H1 (cell line): ENCODE measurements around the gene CSRNP3. TPM values are rescaled to one million over a fixed set of nuclear protein-coding genes. Genes with fewer than 3 reads are reported as not detected.

Source experiments
- CTCF ChIA-PET: fragments of 300-600 bp; sonication (Branson Sonifier 250); formaldehyde crosslinking; loops from one replicate; lab custom pipeline; 2021; ENCODE audit not compliant: partially characterized antibody; lab: Charles Lee
- POLR2A ChIA-PET: fragments of 300-600 bp; sonication (Branson Sonifier 250); formaldehyde crosslinking; loops from one replicate; lab custom pipeline; 2021; ENCODE audit warnings: inconsistent platforms; ENCODE audit not compliant: partially characterized antibody; lab: Charles Lee
- DNase-seq, 2 experiments: peaks; one replicate each; pipeline versions ENCODE4 v3.0.0 to v3.0.0-alpha.2; 2010 to 2022; ENCODE audit warnings: low spot score in 2 of 2, low read depth in 1 of 2, mixed read lengths in 1 of 2
- FAIRE-seq: peaks from 2 replicates; lab custom pipeline; 2011; peaks lifted over from hg19 to GRCh38; lab: Jason Lieb, UNC
- H2AFZ ChIP-seq: 2 replicates; pipeline ENCODE4 v1.8.1; 2012; ENCODE audit warnings: low read length, inconsistent platforms
- H2AK5ac ChIP-seq: 2 replicates; pipeline ENCODE4 v1.6.1; 2013; ENCODE audit warnings: low read depth, low read length
- H2BK120ac ChIP-seq: replicated peaks from 2 replicates; pipeline ENCODE3; 2013; ENCODE audit warnings: low read depth, low read length, inconsistent platforms
- H2BK12ac ChIP-seq: 2 replicates; pipeline ENCODE4 v1.6.1; 2013; ENCODE audit warnings: low read depth, low read length
- H2BK15ac ChIP-seq: 2 replicates; pipeline ENCODE4 v1.6.1; 2013; ENCODE audit warnings: low read length
- H2BK20ac ChIP-seq: 2 replicates; pipeline ENCODE4 v1.6.1; 2013; ENCODE audit warnings: low read length
- H2BK5ac ChIP-seq: 2 replicates; pipeline ENCODE4 v1.6.1; 2013; ENCODE audit warnings: low read depth, low read length
- H3K14ac ChIP-seq: 2 replicates; pipeline ENCODE4 v1.6.1; 2013; ENCODE audit warnings: inconsistent platforms; ENCODE audit not compliant: insufficient read length
- H3K18ac ChIP-seq: 2 replicates; pipeline ENCODE4 v1.6.1; 2013; ENCODE audit warnings: low read length; ENCODE audit errors: extremely low read depth
- H3K23ac ChIP-seq: 2 replicates; pipeline ENCODE4 v1.6.1; 2013; ENCODE audit warnings: inconsistent platforms; ENCODE audit not compliant: insufficient read length
- H3K23me2 ChIP-seq: 2 replicates; pipeline ENCODE4 v1.6.1; 2013; ENCODE audit warnings: low read depth, low read length
- H3K27ac ChIP-seq: 2 replicates; pipeline ENCODE4 v1.6.1; 2011; ENCODE audit warnings: low read depth, low read length, inconsistent platforms
- H3K27me3 ChIP-seq, 4 experiments: replicated peaks in 1 of 4; 1 replicate in 1 of 4; 2 replicates in 3 of 4; pipeline versions ENCODE4 v1.6.1 to v1.8.1; 2011 to 2013; ENCODE audit warnings: low read length in 3 of 4, mild to moderate bottlenecking in 3 of 4, inconsistent platforms in 2 of 4, mixed read lengths in 2 of 4, moderate library complexity in 1 of 4; ENCODE audit not compliant: control insufficient read depth in 3 of 4, insufficient read depth in 3 of 4; ENCODE audit errors: extremely low read depth in 1 of 4
- H3K36me3 ChIP-seq, 4 experiments: 2 replicates each; pipeline versions ENCODE4 v1.6.1 to v1.8.1; 2011 to 2013; ENCODE audit warnings: mild to moderate bottlenecking in 4 of 4, low read length in 3 of 4, moderate library complexity in 2 of 4, control low read depth in 1 of 4, inconsistent platforms in 1 of 4; ENCODE audit not compliant: insufficient read depth in 4 of 4, control insufficient read depth in 2 of 4
- H3K4ac ChIP-seq: replicated peaks from 2 replicates; pipeline ENCODE3; 2013; ENCODE audit warnings: low read length, low read depth, mixed read lengths, inconsistent platforms; ENCODE audit not compliant: insufficient read length
- H3K4me1 ChIP-seq, 4 experiments: replicated peaks in 1 of 4; 1 replicate in 1 of 4; 2 replicates in 3 of 4; pipeline versions ENCODE4 v1.6.1 to v1.8.1; 2011 to 2013; ENCODE audit warnings: low read length in 3 of 4, inconsistent platforms in 2 of 4, mixed read lengths in 1 of 4; ENCODE audit not compliant: insufficient read depth in 4 of 4, control insufficient read depth in 3 of 4
- H3K4me2 ChIP-seq, 2 experiments: 2 replicates each; pipeline versions ENCODE4 v1.6.1 to v1.8.1; 2011 to 2013; ENCODE audit warnings: low read depth in 2 of 2, low read length in 2 of 2, control low read depth in 1 of 2, inconsistent platforms in 1 of 2, mild to moderate bottlenecking in 1 of 2; ENCODE audit not compliant: insufficient read depth in 1 of 2
- H3K4me3 ChIP-seq, 4 experiments: fragments of 200-600, 300-600 bp in 1 of 4; sonication (generic), shearing (Covaris generic), sonication (Bioruptor Twin) in 1 of 4; 2 replicates each; pipeline versions ENCODE4 v1.5.1 to v1.8.1; 2011 to 2016; ENCODE audit warnings: low read length in 4 of 4, low read depth in 3 of 4, control low read depth in 2 of 4, inconsistent platforms in 2 of 4, mild to moderate bottlenecking in 2 of 4, mixed read lengths in 1 of 4, moderate library complexity in 1 of 4; ENCODE audit not compliant: insufficient read depth in 2 of 4; ENCODE audit errors: extremely low read depth in 1 of 4
- H3K56ac ChIP-seq: replicated peaks from 2 replicates; pipeline ENCODE3; 2013; ENCODE audit warnings: low read depth, mild to moderate bottlenecking, mixed read lengths, low read length, inconsistent platforms; ENCODE audit not compliant: insufficient read length
- H3K79me1 ChIP-seq: 2 replicates; pipeline ENCODE4 v1.6.1; 2013; ENCODE audit warnings: low read depth, low read length, control low read depth
- H3K79me2 ChIP-seq, 2 experiments: 2 replicates each; pipeline versions ENCODE4 v1.6.1 to v1.8.1; 2012 to 2013; ENCODE audit warnings: low read length in 2 of 2, mild to moderate bottlenecking in 2 of 2, inconsistent platforms in 1 of 2; ENCODE audit not compliant: insufficient read depth in 2 of 2, control insufficient read depth in 1 of 2
- H3K9ac ChIP-seq, 4 experiments: replicated peaks in 1 of 4; 1 replicate in 1 of 4; 2 replicates in 3 of 4; pipeline versions ENCODE4 v1.6.1 to v1.8.1; 2011 to 2013; ENCODE audit warnings: low read depth in 3 of 4, low read length in 3 of 4, control low read depth in 2 of 4, mild to moderate bottlenecking in 2 of 4, moderate library complexity in 2 of 4, inconsistent platforms in 1 of 4; ENCODE audit errors: extremely low read depth in 1 of 4
- H3K9me3 ChIP-seq, 2 experiments: 2 replicates each; pipeline versions ENCODE4 v1.6.1 to v1.8.1; 2012 to 2013; ENCODE audit warnings: mild to moderate bottlenecking in 2 of 2, moderate library complexity in 2 of 2, control low read depth in 1 of 2, inconsistent platforms in 1 of 2, low read depth in 1 of 2, low read length in 1 of 2, mixed read lengths in 1 of 2; ENCODE audit not compliant: insufficient read depth in 2 of 2
- H4K20me1 ChIP-seq, 2 experiments: replicated peaks in 1 of 2; 2 replicates each; pipeline versions ENCODE3 to v1.8.1; 2011 to 2013; ENCODE audit warnings: inconsistent platforms in 2 of 2, low read length in 2 of 2, mild to moderate bottlenecking in 1 of 2; ENCODE audit not compliant: insufficient read depth in 2 of 2, control insufficient read depth in 1 of 2
- H4K5ac ChIP-seq: 2 replicates; pipeline ENCODE4 v1.6.1; 2013; ENCODE audit warnings: low read length, low read depth, mixed read lengths, inconsistent platforms; ENCODE audit not compliant: insufficient read length
- H4K8ac ChIP-seq: 2 replicates; pipeline ENCODE4 v1.8.0; 2013; ENCODE audit warnings: mild to moderate bottlenecking, moderate library complexity, low read length, inconsistent platforms; ENCODE audit not compliant: insufficient read depth; ENCODE audit errors: extremely low read depth
- H4K91ac ChIP-seq: replicated peaks from 2 replicates; pipeline ENCODE3; 2013; ENCODE audit warnings: low read length, mixed read lengths, inconsistent platforms; ENCODE audit not compliant: insufficient read length
- ATF2 ChIP-seq: IDR thresholded peaks from 2 replicates; pipeline ENCODE4 v1.6.1; 2012; ENCODE audit warnings: low read length, inconsistent platforms
- CREB1 ChIP-seq: IDR thresholded peaks from 2 replicates; pipeline ENCODE4 v1.6.1; 2012; ENCODE audit warnings: inconsistent platforms
- GABPA ChIP-seq: IDR thresholded peaks from 2 replicates; pipeline ENCODE4 v1.6.1; 2011; ENCODE audit warnings: mild to moderate bottlenecking, low read length, moderate library complexity, borderline replicate concordance; ENCODE audit not compliant: insufficient read depth
- JUN ChIP-seq: IDR thresholded peaks from 2 replicates; pipeline ENCODE4 v1.6.1; 2011; ENCODE audit warnings: low read depth, mild to moderate bottlenecking, improper control_type of control experiment, low read length
- MAFK ChIP-seq: IDR thresholded peaks from 2 replicates; pipeline ENCODE4 v1.6.1; 2012; ENCODE audit warnings: low read depth, mild to moderate bottlenecking, improper control_type of control experiment, low read length
- POLR2A ChIP-seq, 2 experiments: IDR thresholded peaks; 1 replicate in 1 of 2; 2 replicates in 1 of 2; pipeline ENCODE4 v1.6.1; 2011; ENCODE audit warnings: low read depth in 2 of 2, low read length in 2 of 2, mild to moderate bottlenecking in 2 of 2; ENCODE audit errors: control extremely low read depth in 1 of 2
- POU5F1 ChIP-seq: IDR thresholded peaks from 2 replicates; pipeline ENCODE4 v1.6.1; 2011; ENCODE audit warnings: low read depth, mild to moderate bottlenecking, low read length, moderate library complexity
- RBBP5 ChIP-seq: IDR thresholded peaks from 2 replicates; pipeline ENCODE4 v1.7.1; 2012; ENCODE audit warnings: low read depth, mild to moderate bottlenecking, inconsistent platforms, low read length, moderate library complexity, borderline replicate concordance
- RXRA ChIP-seq: IDR thresholded peaks from 2 replicates; pipeline ENCODE4 v1.6.1; 2011; ENCODE audit warnings: low read depth, mild to moderate bottlenecking, low read length, moderate library complexity; ENCODE audit not compliant: insufficient read depth
- SP1 ChIP-seq: IDR thresholded peaks from 2 replicates; pipeline ENCODE4 v1.6.1; 2011; ENCODE audit warnings: low read depth, low read length
- TEAD4 ChIP-seq: IDR thresholded peaks from 2 replicates; pipeline ENCODE4 v1.6.1; 2012; ENCODE audit warnings: low read depth, low read length, inconsistent platforms, mixed read lengths
- ZNF274 ChIP-seq: IDR thresholded peaks from 2 replicates; pipeline ENCODE4 v1.7.0; 2012; ENCODE audit warnings: low read length, borderline replicate concordance; ENCODE audit errors: extremely low read depth
- WGBS, 2 experiments: shearing (Covaris generic) in 1 of 2; methylation state at CpG; one replicate each; pipeline versions ENCODE4 v1.1.6 to v1.1.7; 2013 to 2015; ENCODE audit warnings: low lambda C conversion rate in 2 of 2, mixed read lengths in 2 of 2, inconsistent platforms in 1 of 2, low coverage in 1 of 2, missing lambda C conversion rate in 1 of 2; ENCODE audit not compliant: insufficient replicate concordance in 2 of 2, insufficient coverage in 1 of 2, insufficient read length in 1 of 2; ENCODE audit errors: extremely low coverage in 1 of 2, missing lambda C conversion rate in 1 of 2; 5-methylcytosine and 5-hydroxymethylcytosine counted together
- polyA plus RNA-seq, 7 experiments: library from polyadenylated mRNA; depleted of rRNA in 3 of 7; stranded (reverse) in 5 of 7; unstranded in 2 of 7; fragments of >200 nt in 5 of 7; fragments of 200-250 nt in 2 of 7; gene quantifications; 1 replicate in 5 of 7; 2 replicates in 1 of 7; 4 replicates in 1 of 7; pipeline versions ENCODE4 v1.2.1 to v1.2.3, GENCODE V29; 2011 to 2013; ENCODE audit warnings: missing spikeins in 2 of 7, mixed read lengths in 2 of 7
- total RNA-seq: library from RNA; stranded (reverse); fragmentation: NEBNext Ultra II Directional; extraction: Animal tissue kit (Norgen Biotek cat#: 25700); gene quantifications from 2 replicates; pipeline ENCODE4 v1.2.1, GENCODE V29; 2021

CSRNP3 gene
- total and polyA plus RNA-seq, 2 of the 8 experiments (the other 6 are each of a cell fraction or from before 2014, with no cell fraction given) = 1.3 to 6.5 TPM

- Histone ChIP-seq H3K9ac (no peak overlapping the region), H4K5ac (no peak overlapping the region), H2AFZ (no peak overlapping the region), H3K4ac (no peak overlapping the region), H2BK12ac (no peak overlapping the region), H3K4me1 (no peaks in the 10 kb centered on the region), H3K79me2 (no peaks in the 10 kb centered on the region), H3K27me3 (peaks cover 0 to 1% (median 0%) of the 10 kb centered on the region in 4 experiments; a peak in 1 of 7 replicates), H3K4me2 (no peak overlapping the region), H2AK5ac (no peak overlapping the region), H2BK20ac (no peak overlapping the region), H3K56ac (no peak overlapping the region), H3K23ac (no peak overlapping the region), H2BK5ac (no peak overlapping the region), H3K4me3 (no peak overlapping the region), H4K91ac (no peak overlapping the region), H3K23me2 (no peaks in the 10 kb centered on the region), H3K79me1 (no peaks in the 10 kb centered on the region), H3K36me3 (peaks cover 0 to 2% (median 0%) of the 10 kb centered on the region in 4 experiments; a peak in 2 of 8 replicates), H2BK120ac (no peak overlapping the region), H3K27ac (no peak overlapping the region), H4K8ac (no peak overlapping the region), H3K9me3 (no peaks in the 10 kb centered on the region), H3K14ac (no peak overlapping the region), H2BK15ac (no peak overlapping the region), H3K18ac (no peak overlapping the region), H4K20me1 (no peaks in the 10 kb centered on the region)
- no peak for FAIRE-seq
- no peak for DNase-seq
- CTCF ChIA-PET = interaction anchor here (1.0 kb wide), 1 partner anchor 211 kb away, joined by 3 read pairs; no protein-coding TSS in a partner anchor
- 78% methylated on average over 1 of the region's 1 CpG; no CpG with 5 or more reads in 1 of the 2 experiments for WGBS, 2 experiments
- POLR2A ChIA-PET = no interaction called here
- no peak for TF ChIP-seq GABPA
- TF ChIP-seq CREB1 = no peak
- TF ChIP-seq TEAD4 = no peak
- no peak for TF ChIP-seq JUN
- no peak for TF ChIP-seq ATF2
- TF ChIP-seq RXRA = no peak
- no peak for TF ChIP-seq RBBP5
- no peak for TF ChIP-seq POLR2A (IDR thresholded peaks at IDR 0.05; ENCODE audit: control extremely low read depth in 1 of 2, low read depth in 2 of 2, low read length in 2 of 2)
- TF ChIP-seq MAFK = no peak
- no peak for TF ChIP-seq ZNF274
- TF ChIP-seq SP1 = no peak
- no peak for TF ChIP-seq POU5F1
These were observed 131.8 kb downstream of the CSRNP3 start for GRCh38 chr2:165601065-165601830.
